Measurements from ENCODE around the gene RYR2.

Gene RYR2

GRCh38 chr1:237042892-237043576 lies 1.1 kb downstream of the RYR2 start:
- H3K4me3 ChIP-seq (ENCODE audit: severe bottlenecking): no peak overlapping the region
- H3K9me3 ChIP-seq (ENCODE audit: severe bottlenecking): no peaks in the 10 kb centered on the region
- H3K27me3 ChIP-seq (ENCODE audit: insufficient read depth, poor library complexity, severe bottlenecking): peaks cover 54% of the 10 kb centered on the region
- H3K36me3 ChIP-seq (ENCODE audit: low read depth): no peaks in the 10 kb centered on the region
- H3K4me1 ChIP-seq (ENCODE audit: insufficient read depth, poor library complexity, severe bottlenecking): no peaks in the 10 kb centered on the region
- DNase-seq (ENCODE audit: low spot score): no peak
- no peak for ATAC-seq (ENCODE audit: low read depth)
- H3K27ac ChIP-seq (ENCODE audit: poor library complexity, severe bottlenecking): no peak overlapping the region
- no peak for TF ChIP-seq CTCF (IDR thresholded peaks at IDR 0.05; ENCODE audit: poor library complexity, severe bottlenecking)

- H3K27ac ChIP-seq (ENCODE audit: poor library complexity, severe bottlenecking): no peak overlapping the region
- H3K36me3 ChIP-seq (ENCODE audit: low read depth): no peaks in the 10 kb centered on the region
- no peaks in the 10 kb centered on the region for H3K4me1 ChIP-seq (ENCODE audit: insufficient read depth, poor library complexity, severe bottlenecking)
- H3K4me3 ChIP-seq (ENCODE audit: severe bottlenecking): no peak overlapping the region
- ATAC-seq (ENCODE audit: low read depth) (no peak), DNase-seq (ENCODE audit: low spot score) (no peak)
- TF ChIP-seq CTCF (IDR thresholded peaks at IDR 0.05; ENCODE audit: poor library complexity, severe bottlenecking): no peak
- H3K27me3 ChIP-seq (ENCODE audit: insufficient read depth, poor library complexity, severe bottlenecking): peaks cover 54% of the 10 kb centered on the region
- no peaks in the 10 kb centered on the region for H3K9me3 ChIP-seq (ENCODE audit: severe bottlenecking)
These were observed 2.1 kb downstream of the RYR2 start for GRCh38 chr1:237043846-237044636.

DNA sequence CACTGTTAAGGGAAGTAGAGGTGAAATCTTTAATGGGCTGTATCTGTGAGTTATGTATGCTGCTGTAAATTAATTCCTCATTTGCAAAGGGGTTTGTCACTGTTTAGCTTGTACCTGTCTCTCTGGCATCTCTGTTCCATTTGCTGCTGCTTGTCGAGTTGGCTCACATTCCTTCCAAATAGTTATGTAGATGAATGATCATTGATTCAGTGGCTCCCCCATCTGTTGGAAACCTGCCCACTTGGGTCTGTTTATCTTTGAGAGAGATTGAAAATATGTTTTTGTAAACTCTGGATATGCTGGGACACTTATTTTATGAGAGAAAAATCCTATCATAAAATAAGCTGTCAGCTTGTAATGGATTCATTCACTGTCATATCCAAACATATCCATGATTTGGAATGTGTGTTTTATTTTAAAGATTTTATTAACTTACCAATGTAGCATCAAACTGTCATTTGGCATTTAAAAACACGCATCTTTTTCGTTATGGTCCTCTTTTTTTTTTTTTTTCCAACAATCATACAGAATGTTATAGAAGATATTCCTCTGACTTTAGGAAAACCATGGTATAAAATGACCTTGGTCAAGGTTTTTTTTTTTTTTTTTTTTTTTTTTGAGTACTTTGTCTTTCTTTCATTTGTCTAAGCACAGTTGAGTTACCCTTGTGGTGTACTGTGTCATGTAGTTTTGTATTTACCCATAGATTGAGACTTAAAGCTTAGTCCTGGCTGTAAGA lies 3.5 kb downstream of the RYR2 start:
- DNase-seq (ENCODE audit: low spot score) (no peak), ATAC-seq (ENCODE audit: low read depth) (no peak)
- Histone ChIP-seq H3K27me3 (ENCODE audit: insufficient read depth, poor library complexity, severe bottlenecking) (peaks cover 47% of the 10 kb centered on the region), H3K9me3 (ENCODE audit: severe bottlenecking) (no peaks in the 10 kb centered on the region), H3K27ac (ENCODE audit: poor library complexity, severe bottlenecking) (no peak overlapping the region), H3K4me3 (ENCODE audit: severe bottlenecking) (no peak overlapping the region), H3K4me1 (ENCODE audit: insufficient read depth, poor library complexity, severe bottlenecking) (no peaks in the 10 kb centered on the region), H3K36me3 (ENCODE audit: low read depth) (no peaks in the 10 kb centered on the region)
- no peak for TF ChIP-seq CTCF (IDR thresholded peaks at IDR 0.05; ENCODE audit: poor library complexity, severe bottlenecking)

GRCh38 chr1:237048803-237049202 lies 6.8 kb downstream of the RYR2 start:
- peaks cover 22% of the 10 kb centered on the region for H3K27me3 ChIP-seq (ENCODE audit: insufficient read depth, poor library complexity, severe bottlenecking)
- no peaks in the 10 kb centered on the region for H3K9me3 ChIP-seq (ENCODE audit: severe bottlenecking)
- ATAC-seq (ENCODE audit: low read depth) (no peak), DNase-seq (ENCODE audit: low spot score) (no peak)
- H3K36me3 ChIP-seq (ENCODE audit: low read depth): no peaks in the 10 kb centered on the region
- no peaks in the 10 kb centered on the region for H3K4me1 ChIP-seq (ENCODE audit: insufficient read depth, poor library complexity, severe bottlenecking)
- H3K27ac ChIP-seq (ENCODE audit: poor library complexity, severe bottlenecking): no peak overlapping the region
- no peak for TF ChIP-seq CTCF (IDR thresholded peaks at IDR 0.05; ENCODE audit: poor library complexity, severe bottlenecking)
- no peak overlapping the region for H3K4me3 ChIP-seq (ENCODE audit: severe bottlenecking)
